HG03095 (cell line): ENCODE measurements around the gene SF1.

ENCODE experiments used
- ATAC-seq: cut with Tn5 transposase; IDR thresholded peaks from one replicate; pipeline ENCODE4 v1.9.1; 2021; ENCODE audit warnings: moderate library complexity; ENCODE audit not compliant: unreplicated experiment

Gene SF1

GRCh38 chr11:64784813-64785581 is 6.7 kb upstream of the SF1 start:
- no peak for ATAC-seq

- ATAC-seq: peak; percentile 14
Observed at GRCh38 chr11:64778223-64778472, 194 bp downstream of the SF1 start.

DNA sequence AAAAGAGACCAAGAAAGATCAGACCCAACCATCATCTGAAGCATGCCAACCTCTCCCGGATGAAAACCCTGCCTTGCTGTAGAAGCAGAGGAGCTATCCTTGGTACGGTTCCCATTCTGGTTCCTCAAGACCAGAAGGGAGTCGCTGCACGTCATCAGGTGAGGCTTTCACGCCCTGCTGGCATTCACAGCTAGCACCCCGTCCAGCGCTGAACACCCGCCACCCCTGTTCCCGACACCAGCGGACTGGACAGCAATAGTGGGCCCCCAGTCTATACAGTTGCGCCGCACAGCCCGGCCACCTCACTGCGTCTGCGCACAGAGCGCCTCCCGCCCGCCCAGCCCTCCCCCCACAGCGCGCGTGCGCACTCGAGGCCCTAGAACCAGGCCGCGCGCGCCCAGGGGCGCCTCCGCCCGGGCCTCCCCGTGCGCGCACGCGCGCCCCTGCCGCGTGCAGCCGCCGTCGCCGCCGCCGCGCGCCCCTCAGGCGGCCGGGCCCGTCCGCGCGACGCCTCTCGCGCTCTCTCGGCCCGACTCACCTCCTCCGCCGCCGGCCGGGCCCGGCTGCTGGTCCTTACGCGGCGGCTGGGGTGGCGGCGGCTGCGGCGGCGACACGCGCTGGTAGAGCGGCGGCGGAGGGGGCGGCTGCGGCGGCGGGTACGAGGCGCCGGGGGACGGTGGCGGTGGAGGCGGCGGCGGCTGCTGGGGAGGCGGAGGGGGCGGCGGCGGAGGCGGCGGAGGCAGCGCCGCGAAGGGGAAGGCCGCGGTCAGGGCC is 706 bp downstream of the SF1 start:
- no peak for ATAC-seq

DNA sequence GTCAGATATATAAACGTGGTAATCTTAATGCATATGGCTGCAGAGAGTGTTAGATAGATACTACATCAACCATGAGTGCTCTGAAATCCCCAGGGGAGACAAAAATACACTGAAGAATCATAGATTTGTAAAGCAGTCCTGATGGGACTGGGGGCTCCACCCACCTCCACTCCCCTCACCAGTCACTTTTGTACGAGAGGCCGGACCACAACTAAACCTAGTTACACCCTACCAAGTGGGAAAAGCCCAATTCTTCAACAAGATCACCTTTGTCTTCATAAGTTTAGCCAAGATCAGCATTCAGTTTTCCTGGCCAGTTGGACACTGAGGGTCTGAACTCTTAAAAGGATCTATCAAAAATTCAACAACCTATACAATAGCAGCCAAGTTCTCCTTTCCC is 1.5 kb downstream of the SF1 start:
- no peak for ATAC-seq

DNA sequence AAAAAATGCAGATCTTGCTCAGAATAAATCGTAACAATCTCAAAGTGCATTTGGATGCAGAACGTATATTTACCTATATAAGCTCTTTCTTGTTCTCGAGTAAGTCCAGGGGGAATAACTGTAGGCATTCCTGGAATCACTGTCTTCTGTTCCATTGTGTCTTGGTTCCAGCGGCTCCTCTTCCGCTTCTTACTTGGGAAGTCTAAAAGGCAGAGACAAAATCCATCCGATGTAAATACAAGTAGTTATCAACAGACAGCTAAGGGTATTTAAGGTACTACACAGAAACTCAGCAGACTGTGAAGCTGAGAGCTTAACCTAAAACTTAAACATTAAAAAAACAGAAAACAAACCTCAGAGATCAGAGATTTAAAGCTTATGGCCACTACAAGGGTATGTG is 1.9 kb downstream of the SF1 start:
- no peak for ATAC-seq

GRCh38 chr11:64774144-64774543 is 4.2 kb downstream of the SF1 start:
- ATAC-seq: no peak

DNA sequence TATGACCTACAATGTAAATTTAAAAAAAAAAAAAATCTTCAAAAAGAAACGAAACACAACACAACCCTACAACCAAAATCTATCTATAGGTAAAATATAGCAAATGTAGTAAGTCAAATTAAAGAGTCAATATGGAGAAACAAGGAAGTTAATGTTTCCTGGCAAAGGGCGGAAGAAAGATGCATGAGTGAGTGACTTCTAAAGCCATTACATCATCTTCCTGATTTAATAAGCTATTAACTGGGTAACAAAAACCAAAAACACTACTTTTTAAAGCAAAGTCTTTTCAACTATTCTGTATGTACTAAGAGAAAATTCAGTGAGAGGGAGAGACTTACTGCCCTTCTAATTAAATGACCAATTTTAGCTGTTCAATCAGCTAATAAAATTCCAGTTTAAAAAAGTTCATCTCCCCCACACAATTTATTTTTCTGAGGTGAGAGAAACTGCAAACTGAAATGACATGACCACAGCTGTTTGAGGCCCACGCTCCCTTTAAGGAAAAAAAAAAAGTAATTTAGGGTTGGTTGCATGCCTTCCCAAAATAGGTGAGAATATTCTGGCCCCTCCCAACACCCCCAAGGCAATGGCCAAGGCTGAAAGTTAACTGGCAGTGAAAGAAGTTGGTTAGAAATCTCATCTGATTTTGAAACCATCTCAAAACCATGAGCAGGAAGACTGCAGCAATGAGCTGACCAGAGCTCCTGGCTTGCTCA is 5.9 kb downstream of the SF1 start:
- no peak for ATAC-seq

DNA sequence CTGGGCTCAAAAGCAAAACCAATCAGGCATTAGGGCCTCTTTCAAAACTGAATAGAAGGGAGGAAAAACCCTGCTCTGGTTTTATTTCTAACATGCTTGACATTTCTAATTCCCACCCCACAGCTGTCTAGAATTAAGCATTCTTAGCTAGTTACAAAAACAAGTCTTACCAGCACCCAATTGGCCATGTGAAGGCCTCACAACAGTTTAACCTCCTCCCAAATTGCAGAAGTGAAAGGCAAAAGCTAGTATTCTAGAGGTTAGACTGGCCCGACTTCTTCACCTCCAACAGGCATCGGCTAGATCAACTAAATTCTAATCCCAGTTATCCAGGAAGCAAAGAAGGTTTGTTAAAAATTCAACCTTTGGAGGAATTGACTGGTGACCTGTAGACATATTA is 6.5 kb downstream of the SF1 start:
- ATAC-seq: no peak

DNA sequence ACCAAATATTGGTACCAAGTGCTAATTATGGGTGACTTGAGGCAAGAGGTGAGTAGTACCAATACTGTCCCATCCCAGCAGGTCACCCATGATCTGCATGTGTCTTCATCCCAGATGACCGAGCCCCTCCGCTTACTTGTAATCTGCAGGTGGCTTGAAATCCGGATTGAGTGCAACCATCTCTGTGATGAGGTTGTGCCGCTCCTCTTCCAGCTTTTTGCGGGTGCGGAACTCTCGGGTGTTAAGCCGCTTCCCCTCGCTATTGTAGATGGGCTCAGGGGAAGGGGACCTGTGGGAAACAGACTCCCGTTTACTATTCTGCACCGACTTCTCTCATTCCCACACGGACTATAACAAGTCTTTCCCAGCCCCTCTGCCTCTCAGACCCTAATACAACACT is 8.2 kb downstream of the SF1 start:
- no peak for ATAC-seq

- no peak for ATAC-seq
Observed at GRCh38 chr11:64769283-64769682, 9.1 kb downstream of the SF1 start.

DNA sequence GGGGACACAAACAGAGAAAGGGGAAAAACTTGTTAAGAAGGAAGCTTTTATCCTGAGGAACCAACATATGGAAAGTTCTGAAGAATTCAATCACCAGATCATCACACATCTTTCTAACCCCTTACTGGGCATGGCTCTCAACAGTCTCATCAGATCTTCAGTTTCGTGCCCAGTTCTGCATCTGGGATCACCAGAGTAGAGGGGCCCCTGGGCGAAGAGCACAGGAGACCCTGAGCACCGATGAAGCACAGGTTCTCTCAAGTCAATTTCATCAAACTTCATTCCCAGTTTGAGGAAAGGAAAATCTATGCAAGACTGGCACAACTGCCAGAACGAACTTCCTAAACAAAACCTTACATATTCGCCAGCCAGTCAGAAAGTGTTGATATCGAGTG is 10.0 kb downstream of the SF1 start:
- no peak for ATAC-seq

DNA sequence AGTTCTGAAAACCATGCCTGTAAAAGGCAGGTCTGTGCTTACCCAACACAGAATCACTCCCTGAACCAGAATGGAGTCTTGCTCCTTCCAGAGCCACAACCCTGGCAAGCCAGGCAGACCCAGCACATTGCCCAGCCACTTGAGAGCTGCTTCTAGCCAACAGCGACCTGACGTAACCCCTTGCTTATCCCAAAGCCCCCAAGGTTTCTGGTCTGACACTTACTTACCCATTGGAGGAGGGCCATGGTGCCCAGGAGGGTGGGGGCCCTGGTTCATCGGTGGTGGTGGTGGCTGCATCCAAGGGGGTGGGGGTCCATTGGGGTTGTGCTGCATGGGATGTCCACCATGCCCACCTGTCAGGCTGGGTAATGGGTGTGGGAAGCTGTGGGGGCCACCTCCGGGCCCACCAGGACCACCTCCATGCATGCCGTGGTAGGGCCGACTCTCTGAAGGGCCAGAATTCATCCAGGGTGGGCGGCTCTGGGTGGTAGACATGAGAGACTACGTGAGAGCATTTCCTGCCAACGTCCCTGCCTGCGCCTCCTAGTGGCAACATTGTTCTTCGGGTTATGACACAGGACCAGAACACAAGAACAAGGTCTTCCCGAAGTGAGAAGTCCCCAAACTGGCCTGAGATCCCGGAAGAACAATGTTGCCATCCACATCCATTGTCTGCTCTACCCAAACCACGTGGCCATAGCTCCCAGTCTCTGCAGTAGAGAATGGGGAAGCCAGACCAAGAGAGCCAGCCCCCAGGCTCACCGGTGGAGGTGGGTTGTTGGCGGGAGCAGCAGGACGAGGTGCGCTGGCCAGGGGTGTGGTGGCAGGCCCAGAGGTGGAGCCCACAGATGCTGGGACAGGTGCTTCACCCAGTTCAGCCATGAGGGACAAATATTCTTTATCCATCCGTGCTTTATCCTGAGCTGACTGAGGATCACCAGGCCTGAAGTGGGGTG is 10.7 kb downstream of the SF1 start:
- ATAC-seq: no peak

- ATAC-seq: no peak
Observed at GRCh38 chr11:64766881-64767280, 11.5 kb downstream of the SF1 start.

- no peak for ATAC-seq
Observed at GRCh38 chr11:64765851-64766665, 12.3 kb downstream of the SF1 start.

GRCh38 chr11:64765291-64765850 is 13.0 kb downstream of the SF1 start:
- no peak for ATAC-seq

DNA sequence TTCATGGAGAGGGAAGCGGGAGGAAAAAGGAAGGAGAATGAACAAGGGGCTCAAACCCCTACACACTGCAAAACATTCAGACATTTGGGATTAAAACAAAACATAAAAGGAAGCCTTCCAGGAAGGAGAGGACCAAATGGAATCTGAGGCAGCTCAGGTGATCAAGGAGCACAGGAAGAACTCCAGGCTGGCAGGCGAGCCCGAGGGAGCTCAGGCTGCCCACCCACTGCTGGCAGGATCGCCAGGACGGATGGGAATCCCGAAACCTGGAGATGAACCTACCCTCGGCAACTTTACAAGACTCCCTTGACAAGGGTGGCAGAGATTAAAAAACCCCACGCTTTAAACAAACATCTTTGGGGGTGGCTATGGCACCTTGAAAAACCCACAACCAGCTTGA is 13.6 kb downstream of the SF1 start:
- no peak for ATAC-seq

DNA sequence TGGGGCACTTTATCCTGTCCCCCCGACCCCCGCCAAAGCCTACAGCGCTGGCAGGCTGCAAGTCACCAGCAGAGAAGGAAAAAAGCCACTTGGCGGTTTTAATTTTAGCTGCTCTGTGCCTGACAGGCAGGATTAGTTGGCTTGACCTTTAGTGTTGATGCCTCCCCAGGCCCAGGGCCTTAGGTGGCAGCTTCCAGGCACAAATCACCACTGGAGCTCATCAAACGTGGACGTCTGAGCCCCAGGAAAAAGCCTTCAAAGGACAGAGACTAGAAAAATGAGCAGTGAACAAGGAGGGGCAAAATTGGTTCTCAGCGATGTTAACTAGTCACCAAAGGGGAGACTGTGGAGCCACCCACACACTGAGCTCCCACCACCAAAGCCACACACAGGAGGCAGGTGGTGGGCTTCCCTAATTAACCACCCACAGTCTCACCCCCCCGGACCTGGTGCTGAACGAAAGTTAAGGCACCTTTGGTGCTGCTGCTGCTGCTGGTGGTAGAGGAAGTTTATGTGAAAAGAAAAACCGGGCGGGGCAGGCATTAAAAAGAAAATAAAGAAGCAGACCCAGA is 14.2 kb downstream of the SF1 start:
- no peak for ATAC-seq

DNA sequence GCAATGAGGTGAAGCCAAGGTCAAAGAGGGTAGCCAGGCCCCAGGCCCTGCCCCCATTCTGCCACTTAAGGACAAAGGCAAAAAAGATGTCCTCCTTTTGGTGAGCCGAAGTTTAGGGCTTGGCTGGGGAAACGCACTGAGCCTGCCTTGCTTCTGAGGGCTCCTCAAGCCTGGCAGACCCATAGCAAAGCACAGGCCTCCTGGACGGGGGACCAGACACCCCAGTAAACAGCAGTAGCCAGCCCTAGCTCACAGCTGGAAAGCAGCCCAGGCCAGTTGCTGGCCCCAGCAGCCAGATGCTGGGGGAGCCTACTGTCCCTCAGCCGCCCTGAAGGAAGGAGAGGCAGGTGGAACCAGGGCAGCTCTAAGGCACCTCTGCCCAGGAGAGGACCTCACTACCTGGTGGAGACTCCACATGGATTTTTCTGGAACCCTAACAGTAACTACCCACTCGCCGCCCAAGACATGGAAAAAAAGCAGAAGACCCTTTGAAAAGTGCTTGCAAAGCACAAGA is 14.8 kb downstream of the SF1 start:
- no peak for ATAC-seq
